BLaER1 treated with 17β-estradiol and CSF1 and Interleukin-3, amounts not matched to agents 10 nM and 100 nM (cell line): ENCODE results near the gene MB21D2.
A peak's percentile ranks its signal among the peaks of the same experiment; 100 is the strongest.

Source experiments
- H3K27ac ChIP-seq, 11 experiments: shearing (Covaris generic); formaldehyde crosslinking; 2 replicates each; pipeline ENCODE4 v1.8.1; 2022
- H3K27me3 ChIP-seq, 11 experiments: shearing (Covaris generic); formaldehyde crosslinking; 2 replicates each; pipeline ENCODE4 v1.8.1; 2022
- H3K36me3 ChIP-seq, 11 experiments: shearing (Covaris generic); formaldehyde crosslinking; 2 replicates each; pipeline ENCODE4 v1.8.1; 2022
- H3K4me1 ChIP-seq, 10 experiments: shearing (Covaris generic); formaldehyde crosslinking; 2 replicates each; pipeline ENCODE4 v1.8.1; 2022
- H3K4me2 ChIP-seq, 11 experiments: shearing (Covaris generic); formaldehyde crosslinking; 2 replicates each; pipeline ENCODE4 v1.8.1; 2022
- H3K4me3 ChIP-seq, 10 experiments: shearing (Covaris generic); formaldehyde crosslinking; 2 replicates each; pipeline ENCODE4 v1.8.1; 2022
- H3K9ac ChIP-seq, 11 experiments: shearing (Covaris generic); formaldehyde crosslinking; 2 replicates each; pipeline ENCODE4 v1.8.1; 2022
- H3K9me3 ChIP-seq, 11 experiments: shearing (Covaris generic); formaldehyde crosslinking; replicated peaks in 1 of 11; 2 replicates each; pipeline ENCODE4 v1.8.1; 2022
- H4K20me1 ChIP-seq, 11 experiments: shearing (Covaris generic); formaldehyde crosslinking; 2 replicates each; pipeline ENCODE4 v1.8.1; 2022
- Cebpa-rat ChIP-seq, 11 experiments: shearing (Covaris generic); IDR thresholded peaks; 2 replicates each; pipeline ENCODE4 v1.8.1; 2022

Gene MB21D2

GRCh38 chr3:192942625-192943024 lies 25.0 kb upstream of the MB21D2 start:
- Histone ChIP-seq H3K4me3 (no peak overlapping the region), H3K4me2 (no peak overlapping the region), H3K36me3 (no peaks in the 10 kb centered on the region), H3K9me3 (peaks cover 0 to 9% (median 0%) of the 10 kb centered on the region in 11 experiments; a peak in 3 of 22 replicates), H3K4me1 (no peaks in the 10 kb centered on the region; a peak in 1 of 20 replicates), H3K27ac (no peak overlapping the region), H3K27me3 (no peaks in the 10 kb centered on the region), H4K20me1 (no peaks in the 10 kb centered on the region), H3K9ac (no peak overlapping the region)
- TF ChIP-seq Cebpa-rat (IDR thresholded peaks at IDR 0.05): no peak

DNA sequence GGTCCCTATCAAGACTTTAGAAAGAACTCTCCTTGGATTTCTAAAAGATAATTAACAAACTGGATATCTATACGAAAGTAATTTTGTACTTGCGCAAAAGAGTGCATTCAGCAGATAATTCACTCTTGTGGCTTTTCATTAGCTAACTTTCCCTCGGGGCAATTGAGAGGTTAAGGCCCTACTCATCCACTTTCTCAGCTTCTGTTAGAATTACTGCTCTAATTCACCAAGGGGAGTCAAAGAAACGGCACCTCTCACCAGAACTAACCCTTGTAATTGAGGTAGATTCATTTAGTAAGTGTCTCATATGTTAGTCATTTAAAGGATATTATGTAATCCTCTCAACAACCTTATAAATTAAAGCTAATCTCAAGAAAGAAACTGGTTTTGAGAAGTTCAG lies 22.5 kb upstream of the MB21D2 start:
- Histone ChIP-seq H3K27me3 (no peaks in the 10 kb centered on the region), H3K4me3 (no peak overlapping the region), H3K4me1 (no peaks in the 10 kb centered on the region; a peak in 1 of 20 replicates), H3K9ac (no peak overlapping the region), H3K36me3 (no peaks in the 10 kb centered on the region), H3K27ac (no peak overlapping the region), H4K20me1 (no peaks in the 10 kb centered on the region), H3K9me3 (peaks cover 0 to 12% (median 0%) of the 10 kb centered on the region in 11 experiments; a peak in 3 of 22 replicates), H3K4me2 (no peak overlapping the region)
- no peak for TF ChIP-seq Cebpa-rat (IDR thresholded peaks at IDR 0.05)

DNA sequence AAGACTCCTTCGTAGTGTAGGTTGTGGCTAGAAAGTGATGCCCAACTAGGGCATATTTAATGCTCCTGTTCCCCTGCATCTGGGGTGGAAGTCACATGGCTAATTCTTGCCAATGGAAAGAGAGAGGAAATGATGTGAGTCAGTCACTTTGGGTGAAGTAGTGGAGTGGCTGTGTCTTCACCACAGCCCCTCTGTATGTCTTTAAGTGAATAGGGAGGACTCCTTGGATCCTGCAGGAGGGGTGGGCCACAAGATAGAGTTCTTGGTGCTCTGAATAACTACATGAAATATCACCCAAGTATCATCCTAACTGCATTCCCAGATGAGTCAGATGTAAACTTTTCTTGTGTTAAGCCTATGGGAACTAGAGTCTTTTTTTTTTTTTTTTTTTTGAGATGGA lies 17.8 kb upstream of the MB21D2 start:
- Histone ChIP-seq H4K20me1 (no peaks in the 10 kb centered on the region), H3K4me2 (no peak overlapping the region), H3K4me3 (no peak overlapping the region), H3K9me3 (peaks cover 0 to 14% (median 0%) of the 10 kb centered on the region in 11 experiments; a peak in 3 of 22 replicates), H3K9ac (no peak overlapping the region), H3K36me3 (no peaks in the 10 kb centered on the region), H3K4me1 (peaks cover 1 to 13% (median 3%) of the 10 kb centered on the region in 10 experiments; a peak in 17 of 20 replicates), H3K27ac (no peak overlapping the region), H3K27me3 (no peaks in the 10 kb centered on the region)
- no peak for TF ChIP-seq Cebpa-rat (IDR thresholded peaks at IDR 0.05)

DNA sequence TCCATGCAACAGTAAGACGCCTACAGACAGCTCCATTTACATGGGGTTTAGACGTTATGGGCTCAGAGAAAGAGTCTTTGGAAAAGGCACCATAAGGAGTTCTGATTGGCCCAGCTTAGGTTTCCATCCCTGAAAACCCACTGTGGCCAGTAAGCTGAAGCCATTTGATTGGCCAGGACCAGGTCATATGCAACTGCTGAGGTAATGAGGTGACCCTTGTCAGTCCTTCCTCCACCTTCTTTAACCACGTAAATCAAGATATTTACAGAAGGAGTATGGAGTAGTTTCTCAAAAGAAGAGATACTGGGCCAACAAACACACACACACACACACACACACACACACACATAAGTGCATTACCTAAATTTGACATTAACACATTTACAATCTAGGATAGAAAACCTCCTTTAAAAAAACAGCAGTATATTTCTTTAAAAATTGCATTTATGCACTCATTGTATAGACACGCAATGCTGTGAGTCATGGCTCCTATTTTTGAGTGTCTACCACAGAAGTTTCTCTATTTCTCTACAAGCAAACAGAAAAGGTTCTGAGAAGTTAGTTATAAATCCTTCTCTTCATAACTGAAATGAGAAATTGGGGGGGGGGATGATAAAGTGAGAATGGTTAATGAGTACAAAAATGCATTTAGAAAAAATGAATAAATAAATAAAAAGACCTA lies 16.3 kb upstream of the MB21D2 start:
- Histone ChIP-seq H3K36me3 (no peaks in the 10 kb centered on the region), H3K9me3 (peaks cover 0 to 11% (median 0%) of the 10 kb centered on the region in 11 experiments; a peak in 3 of 22 replicates), H4K20me1 (no peaks in the 10 kb centered on the region), H3K27ac (no peak overlapping the region), H3K9ac (no peak overlapping the region), H3K4me1 (peaks cover 7 to 29% (median 10%) of the 10 kb centered on the region in 10 experiments; a peak in 18 of 20 replicates), H3K4me3 (no peak overlapping the region), H3K27me3 (no peaks in the 10 kb centered on the region), H3K4me2 (peak overlapping the region in 2 of 11 experiments; percentile 31 to 48; a peak in 2 of 22 replicates)
- no peak for TF ChIP-seq Cebpa-rat (IDR thresholded peaks at IDR 0.05)

DNA sequence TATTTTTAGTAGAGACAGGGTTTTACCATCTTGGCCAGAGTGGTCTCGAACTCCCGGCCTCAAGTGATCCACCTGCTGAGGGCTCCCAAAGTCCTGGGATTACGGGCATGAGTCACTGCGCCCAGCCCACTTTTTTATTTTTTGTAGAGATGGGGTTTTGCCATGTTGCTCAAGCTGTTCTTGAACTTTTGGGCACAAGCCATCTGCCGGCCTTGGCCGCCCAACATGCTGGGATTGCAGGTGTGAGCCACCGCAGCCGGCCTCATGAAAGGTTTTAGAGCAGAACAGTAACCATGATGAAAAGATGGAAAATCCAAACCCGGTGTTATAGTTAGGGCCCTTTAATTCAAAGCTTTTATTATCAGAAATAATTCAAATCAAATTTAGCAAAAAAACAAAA lies 15.6 kb upstream of the MB21D2 start:
- H3K27ac ChIP-seq: no peak overlapping the region
- H3K4me3 ChIP-seq: no peak overlapping the region
- H4K20me1 ChIP-seq: no peaks in the 10 kb centered on the region
- no peak for TF ChIP-seq Cebpa-rat (IDR thresholded peaks at IDR 0.05)
- no peak overlapping the region for H3K9ac ChIP-seq
- H3K9me3 ChIP-seq: 0 out of 22 replicates have a peak, but pooled peaks cover 0 to 5% (median 0%) of the 10 kb centered on the region in 11 experiments
- no peaks in the 10 kb centered on the region for H3K36me3 ChIP-seq
- no peaks in the 10 kb centered on the region for H3K27me3 ChIP-seq
- peaks cover 7 to 29% (median 10%) of the 10 kb centered on the region in 10 experiments; a peak in 18 of 20 replicates for H3K4me1 ChIP-seq
- H3K4me2 ChIP-seq: no peak overlapping the region

- Histone ChIP-seq H4K20me1 (no peaks in the 10 kb centered on the region), H3K9me3 (0 out of 22 replicates have a peak, but pooled peaks cover 0 to 5% (median 0%) of the 10 kb centered on the region in 11 experiments), H3K27me3 (no peaks in the 10 kb centered on the region), H3K4me3 (no peak overlapping the region), H3K9ac (no peak overlapping the region), H3K36me3 (no peaks in the 10 kb centered on the region), H3K4me1 (peaks cover 7 to 29% (median 10%) of the 10 kb centered on the region in 10 experiments; a peak in 18 of 20 replicates), H3K4me2 (no peak overlapping the region), H3K27ac (no peak overlapping the region)
- no peak for TF ChIP-seq Cebpa-rat (IDR thresholded peaks at IDR 0.05)
Measured at GRCh38 chr3:192931825-192932224, 14.2 kb upstream of the MB21D2 start.

GRCh38 chr3:192930577-192930976 lies 12.9 kb upstream of the MB21D2 start:
- Histone ChIP-seq H3K4me2 (peak overlapping the region in 9 of 11 experiments; percentile 7 to 64 (median 29); a peak in 12 of 22 replicates), H3K27ac (no peak overlapping the region; a peak in 1 of 22 replicates), H3K4me3 (no peak overlapping the region), H3K9ac (no peak overlapping the region), H3K9me3 (0 out of 22 replicates have a peak, but pooled peaks cover 0 to 5% (median 0%) of the 10 kb centered on the region in 11 experiments), H4K20me1 (no peaks in the 10 kb centered on the region), H3K4me1 (peaks cover 7 to 29% (median 10%) of the 10 kb centered on the region in 10 experiments; a peak in 18 of 20 replicates), H3K36me3 (no peaks in the 10 kb centered on the region), H3K27me3 (no peaks in the 10 kb centered on the region)
- TF ChIP-seq Cebpa-rat (IDR thresholded peaks at IDR 0.05): no peak

GRCh38 chr3:192929755-192930547 lies 12.3 kb upstream of the MB21D2 start:
- no peaks in the 10 kb centered on the region for H3K27me3 ChIP-seq
- H3K9ac ChIP-seq: no peak overlapping the region
- peaks cover 7 to 29% (median 10%) of the 10 kb centered on the region in 10 experiments; a peak in 18 of 20 replicates for H3K4me1 ChIP-seq
- no peaks in the 10 kb centered on the region for H4K20me1 ChIP-seq
- H3K36me3 ChIP-seq: no peaks in the 10 kb centered on the region
- H3K27ac ChIP-seq: no peak overlapping the region; a peak in 1 of 22 replicates
- H3K4me2 ChIP-seq: peak overlapping the region in 9 of 11 experiments; percentile 7 to 64 (median 29); a peak in 12 of 22 replicates
- H3K4me3 ChIP-seq: no peak overlapping the region
- TF ChIP-seq Cebpa-rat (IDR thresholded peaks at IDR 0.05): no peak
- 0 out of 22 replicates have a peak, but pooled peaks cover 0 to under 1% (median 0%) of the 10 kb centered on the region in 11 experiments for H3K9me3 ChIP-seq

DNA sequence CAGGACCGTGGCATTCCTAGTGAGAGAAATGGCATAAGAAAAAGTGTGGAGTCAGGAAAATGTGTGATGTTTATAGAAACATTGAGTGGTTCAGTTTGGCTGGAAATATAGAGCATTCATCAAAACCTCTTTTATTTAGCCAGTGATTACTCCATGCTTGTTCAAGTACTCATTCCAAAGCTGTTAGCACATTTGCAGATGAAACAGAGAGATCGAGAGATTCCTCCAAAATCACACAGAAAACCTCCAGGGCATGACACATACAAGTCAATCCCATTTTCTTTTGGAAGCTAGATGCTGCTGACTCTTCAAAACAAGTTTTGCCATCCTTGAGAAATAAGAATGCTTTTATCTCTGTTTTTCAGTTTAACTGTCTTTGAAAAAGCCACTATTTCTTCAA lies 11.5 kb upstream of the MB21D2 start:
- no peaks in the 10 kb centered on the region for H3K36me3 ChIP-seq
- TF ChIP-seq Cebpa-rat (IDR thresholded peaks at IDR 0.05): no peak
- H3K4me1 ChIP-seq: peaks cover 7 to 28% (median 10%) of the 10 kb centered on the region in 10 experiments; a peak in 18 of 20 replicates

More for the DNA sequence above, 11.5 kb upstream of the MB21D2 start:
- Histone ChIP-seq H3K27ac (no peak overlapping the region), H3K9ac (no peak overlapping the region), H3K9me3 (no peaks in the 10 kb centered on the region), H3K27me3 (no peaks in the 10 kb centered on the region), H4K20me1 (no peaks in the 10 kb centered on the region), H3K4me2 (peak overlapping the region in 1 of 11 experiments; percentile 2; a peak in 1 of 22 replicates), H3K4me3 (no peak overlapping the region)
